NAMALWA (cell line): Measurements from ENCODE around the gene CEACAM4.

Experiments
- DNase-seq: peaks from one replicate; pipeline ENCODE4 v3.0.0-alpha.2; 2015; ENCODE audit warnings: low spot score

Gene CEACAM4

GRCh38 chr19:41617941-41618730, 8.7 kb downstream of the CEACAM4 start:
- DNase-seq, result no peak

- peak; percentile 40 for DNase-seq
These were observed 9.9 kb downstream of the CEACAM4 start for GRCh38 chr19:41616792-41617621.

- no peak for DNase-seq
These were observed 11.7 kb downstream of the CEACAM4 start for GRCh38 chr19:41615207-41615606.

- DNase-seq, result no peak
These were observed 14.4 kb downstream of the CEACAM4 start for GRCh38 chr19:41612483-41612882.

GRCh38 chr19:41610789-41611188, 16.1 kb downstream of the CEACAM4 start:
- no peak for DNase-seq

- no peak for DNase-seq
These were observed 19.2 kb downstream of the CEACAM4 start for GRCh38 chr19:41607668-41608067.

GRCh38 chr19:41606215-41606837, 20.5 kb downstream of the CEACAM4 start:
- no peak for DNase-seq

GRCh38 chr19:41604831-41605230, 22.0 kb downstream of the CEACAM4 start:
- DNase-seq, result no peak

- DNase-seq, result no peak
These were observed 25.1 kb downstream of the CEACAM4 start for GRCh38 chr19:41601771-41602170.

- no peak for DNase-seq
These were observed 27.5 kb downstream of the CEACAM4 start for GRCh38 chr19:41599175-41599966.

GRCh38 chr19:41597600-41598041, 29.3 kb downstream of the CEACAM4 start:
- peak; percentile 91 for DNase-seq

GRCh38 chr19:41595890-41596280, 31.0 kb downstream of the CEACAM4 start:
- no peak for DNase-seq

GRCh38 chr19:41595258-41595889, 31.5 kb downstream of the CEACAM4 start:
- peak; percentile 88 for DNase-seq

GRCh38 chr19:41591951-41592562, 34.8 kb downstream of the CEACAM4 start:
- no peak for DNase-seq

GRCh38 chr19:41590936-41591335, 35.9 kb downstream of the CEACAM4 start:
- no peak for DNase-seq

- no peak for DNase-seq
These were observed 37.5 kb downstream of the CEACAM4 start for GRCh38 chr19:41589371-41589770.

GRCh38 chr19:41588497-41589209, 38.2 kb downstream of the CEACAM4 start:
- DNase-seq, result peak; percentile 43

- DNase-seq, result no peak
These were observed 39.0 kb downstream of the CEACAM4 start for GRCh38 chr19:41587838-41588210.

- DNase-seq, result no peak
These were observed 39.6 kb downstream of the CEACAM4 start for GRCh38 chr19:41587101-41587837.

- no peak for DNase-seq
These were observed 40.8 kb downstream of the CEACAM4 start for GRCh38 chr19:41586064-41586463.
